ENCODE measurements around the gene NCKAP5. TPM values are rescaled to one million over a fixed set of nuclear protein-coding genes. Genes with fewer than 3 reads are reported as not detected.

Gene NCKAP5
- polyA plus RNA-seq, 3 donors, result not detected

- Mint-ChIP-seq H3K9me3 (peaks cover 0 to 5% (median 0%) of the 10 kb centered on the region in 7 donors), H3K4me1 (no peaks in the 10 kb centered on the region), H3K4me3 (no peak overlapping the region), H3K27me3 (ENCODE audit: low read depth in 3 of 3) (no peaks in the 10 kb centered on the region), H3K36me3 (no peaks in the 10 kb centered on the region), H3K27ac (no peak overlapping the region)
- WGBS (ENCODE audit: insufficient coverage), result 36% methylated on average over 1 of the region's 1 CpG
- H3K79me2 ChIP-seq (ENCODE audit: insufficient read depth, low read length), result no peaks in the 10 kb centered on the region
- no peak overlapping the region for H3K4me3 ChIP-seq (replicated peaks in 1 of 3; ENCODE audit: low read depth in 2 of 3, low read length in 3 of 3)
- no peaks in the 10 kb centered on the region for H3K27me3 ChIP-seq (ENCODE audit: control insufficient read depth in 2 of 2, insufficient read depth in 2 of 2, low read length in 2 of 2)
- H4K20me1 ChIP-seq (ENCODE audit: insufficient read depth, low read length), result no peaks in the 10 kb centered on the region
- H3K4me1 ChIP-seq (ENCODE audit: control insufficient read depth in 1 of 2, insufficient read depth in 2 of 2, low read length in 2 of 2), result no peaks in the 10 kb centered on the region
- intact Hi-C loops (cut with micrococcal nuclease), result no loop called here
- no peaks in the 10 kb centered on the region for H3K36me3 ChIP-seq (replicated peaks in 1 of 2; ENCODE audit: control insufficient read depth in 1 of 2, insufficient read depth in 2 of 2, low read length in 2 of 2)
- TF ChIP-seq, protein P1, sequence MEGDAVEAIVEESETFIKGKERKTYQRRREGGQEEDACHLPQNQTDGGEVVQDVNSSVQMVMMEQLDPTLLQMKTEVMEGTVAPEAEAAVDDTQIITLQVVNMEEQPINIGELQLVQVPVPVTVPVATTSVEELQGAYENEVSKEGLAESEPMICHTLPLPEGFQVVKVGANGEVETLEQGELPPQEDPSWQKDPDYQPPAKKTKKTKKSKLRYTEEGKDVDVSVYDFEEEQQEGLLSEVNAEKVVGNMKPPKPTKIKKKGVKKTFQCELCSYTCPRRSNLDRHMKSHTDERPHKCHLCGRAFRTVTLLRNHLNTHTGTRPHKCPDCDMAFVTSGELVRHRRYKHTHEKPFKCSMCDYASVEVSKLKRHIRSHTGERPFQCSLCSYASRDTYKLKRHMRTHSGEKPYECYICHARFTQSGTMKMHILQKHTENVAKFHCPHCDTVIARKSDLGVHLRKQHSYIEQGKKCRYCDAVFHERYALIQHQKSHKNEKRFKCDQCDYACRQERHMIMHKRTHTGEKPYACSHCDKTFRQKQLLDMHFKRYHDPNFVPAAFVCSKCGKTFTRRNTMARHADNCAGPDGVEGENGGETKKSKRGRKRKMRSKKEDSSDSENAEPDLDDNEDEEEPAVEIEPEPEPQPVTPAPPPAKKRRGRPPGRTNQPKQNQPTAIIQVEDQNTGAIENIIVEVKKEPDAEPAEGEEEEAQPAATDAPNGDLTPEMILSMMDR (IDR thresholded peaks at IDR 0.05), result no peak
- H3K27ac ChIP-seq (ENCODE audit: low read depth in 1 of 2, low read length in 2 of 2), result no peak overlapping the region
- no peak overlapping the region for H3K9ac ChIP-seq (ENCODE audit: insufficient read depth, low read length, poor library complexity, severe bottlenecking)
- DNase-seq, result no peak
- H2AFZ ChIP-seq (ENCODE audit: insufficient read depth, low read depth, low read length, poor library complexity, severe bottlenecking), result no peak overlapping the region
- no peak overlapping the region for H3K4me2 ChIP-seq (replicated peaks; ENCODE audit: extremely low read depth, low read length, poor library complexity, severe bottlenecking)
- no peaks in the 10 kb centered on the region for H3K9me3 ChIP-seq (replicated peaks in 1 of 2; ENCODE audit: control insufficient read depth in 1 of 2, insufficient read depth in 1 of 2, low read length in 2 of 2)
Measured at GRCh38 chr2:133408671-133409070, 159.6 kb downstream of the NCKAP5 start.

DNA sequence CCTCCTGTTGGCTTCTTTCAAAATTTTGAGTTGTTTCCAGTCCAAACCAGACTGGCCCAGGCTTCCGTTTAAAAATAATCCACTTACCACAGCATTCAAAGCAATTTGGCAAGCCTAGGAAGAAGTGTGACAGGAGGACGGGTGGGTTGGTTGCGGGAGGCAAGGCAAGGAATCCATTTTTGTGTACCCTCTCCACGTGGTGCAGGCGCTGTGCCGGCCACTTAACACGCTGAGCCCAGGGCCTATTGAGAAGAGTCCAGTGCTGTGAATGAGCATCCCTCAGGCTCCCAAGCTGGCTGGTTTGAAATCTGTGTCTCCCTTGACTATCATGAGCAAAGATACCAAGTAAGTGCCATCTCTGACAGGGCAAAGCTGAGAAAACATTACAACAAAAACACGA is 160.9 kb downstream of the NCKAP5 start:
- intact Hi-C loops (cut with micrococcal nuclease), result no loop called here
- no peak overlapping the region for H3K4me3 ChIP-seq (replicated peaks in 1 of 3; ENCODE audit: low read depth in 2 of 3, low read length in 3 of 3)
- Mint-ChIP-seq H3K36me3 (no peaks in the 10 kb centered on the region), H3K27ac (no peak overlapping the region), H3K9me3 (peaks cover 0 to 5% (median 0%) of the 10 kb centered on the region in 7 donors), H3K4me1 (no peaks in the 10 kb centered on the region), H3K4me3 (no peak overlapping the region), H3K27me3 (ENCODE audit: low read depth in 3 of 3) (peaks cover 0 to 1% (median 0%) of the 10 kb centered on the region in 3 donors)
- H3K4me1 ChIP-seq (ENCODE audit: control insufficient read depth in 1 of 2, insufficient read depth in 2 of 2, low read length in 2 of 2), result no peaks in the 10 kb centered on the region
- no peaks in the 10 kb centered on the region for H4K20me1 ChIP-seq (ENCODE audit: insufficient read depth, low read length)
- no peaks in the 10 kb centered on the region for H3K9me3 ChIP-seq (replicated peaks in 1 of 2; ENCODE audit: control insufficient read depth in 1 of 2, insufficient read depth in 1 of 2, low read length in 2 of 2)
- no peak overlapping the region for H2AFZ ChIP-seq (ENCODE audit: insufficient read depth, low read depth, low read length, poor library complexity, severe bottlenecking)
- TF ChIP-seq, protein P1 (IDR thresholded peaks at IDR 0.05), result no peak
- no peak for DNase-seq
- no peaks in the 10 kb centered on the region for H3K36me3 ChIP-seq (replicated peaks in 1 of 2; ENCODE audit: control insufficient read depth in 1 of 2, insufficient read depth in 2 of 2, low read length in 2 of 2)
- 88% methylated on average over 6 of the region's 8 CpGs for WGBS (ENCODE audit: insufficient coverage)
- no peak overlapping the region for H3K9ac ChIP-seq (ENCODE audit: insufficient read depth, low read length, poor library complexity, severe bottlenecking)
- no peaks in the 10 kb centered on the region for H3K27me3 ChIP-seq (ENCODE audit: control insufficient read depth in 2 of 2, insufficient read depth in 2 of 2, low read length in 2 of 2)
- H3K4me2 ChIP-seq (replicated peaks; ENCODE audit: extremely low read depth, low read length, poor library complexity, severe bottlenecking), result no peak overlapping the region
- H3K27ac ChIP-seq (ENCODE audit: low read depth in 1 of 2, low read length in 2 of 2), result no peak overlapping the region
- H3K79me2 ChIP-seq (ENCODE audit: insufficient read depth, low read length), result no peaks in the 10 kb centered on the region
